Inflammatory macrophage (primary cell): ENCODE results near the gene CD93.

Source experiments
- DNase-seq, 2 donors: peaks; one replicate each; pipeline ENCODE4 v3.0.0-alpha.2; 2020 to 2022
- total RNA-seq, 18 experiments: gene quantifications; one replicate each; lab custom pipeline; 2026; ENCODE audit warnings: mixed read lengths in 6 of 18, inconsistent platforms in 2 of 18; lab: John Stamatoyannopoulos, UW

The CD93 gene, protein sequence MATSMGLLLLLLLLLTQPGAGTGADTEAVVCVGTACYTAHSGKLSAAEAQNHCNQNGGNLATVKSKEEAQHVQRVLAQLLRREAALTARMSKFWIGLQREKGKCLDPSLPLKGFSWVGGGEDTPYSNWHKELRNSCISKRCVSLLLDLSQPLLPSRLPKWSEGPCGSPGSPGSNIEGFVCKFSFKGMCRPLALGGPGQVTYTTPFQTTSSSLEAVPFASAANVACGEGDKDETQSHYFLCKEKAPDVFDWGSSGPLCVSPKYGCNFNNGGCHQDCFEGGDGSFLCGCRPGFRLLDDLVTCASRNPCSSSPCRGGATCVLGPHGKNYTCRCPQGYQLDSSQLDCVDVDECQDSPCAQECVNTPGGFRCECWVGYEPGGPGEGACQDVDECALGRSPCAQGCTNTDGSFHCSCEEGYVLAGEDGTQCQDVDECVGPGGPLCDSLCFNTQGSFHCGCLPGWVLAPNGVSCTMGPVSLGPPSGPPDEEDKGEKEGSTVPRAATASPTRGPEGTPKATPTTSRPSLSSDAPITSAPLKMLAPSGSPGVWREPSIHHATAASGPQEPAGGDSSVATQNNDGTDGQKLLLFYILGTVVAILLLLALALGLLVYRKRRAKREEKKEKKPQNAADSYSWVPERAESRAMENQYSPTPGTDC
- 0.88 to 53.5 (median 9.1) reads per million in 18 experiments for total RNA-seq

DNA sequence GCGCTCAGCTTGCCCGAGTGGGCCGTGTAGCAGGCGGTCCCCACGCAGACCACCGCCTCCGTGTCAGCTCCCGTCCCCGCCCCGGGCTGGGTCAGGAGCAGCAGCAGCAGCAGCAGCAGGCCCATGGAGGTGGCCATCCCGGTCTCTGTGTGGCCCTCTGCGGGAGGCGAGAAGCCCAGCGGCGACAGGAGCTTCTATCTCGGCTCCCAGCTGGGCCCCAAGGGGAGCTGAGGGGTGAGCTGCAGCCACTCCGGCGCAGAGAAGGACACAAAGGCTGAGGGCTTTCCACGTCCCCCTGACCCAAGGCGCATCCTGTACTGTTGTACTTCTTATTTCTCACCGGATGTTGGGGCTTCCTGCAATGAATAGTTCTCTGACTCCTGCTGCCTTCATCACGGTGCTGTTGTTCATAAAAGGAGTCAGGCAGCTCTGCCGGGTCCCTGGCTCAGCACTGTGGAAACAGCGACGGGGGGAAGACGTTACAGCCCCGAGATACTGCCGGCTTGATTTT lies at the start of gene CD93:
CD93 (minus strand) TSS at position 269 of the 511 bp plus-strand sequence; CDS start at position 137, 132 bp downstream.
- DNase-seq = peak in 1 of 2 donors; percentile 26

DNA sequence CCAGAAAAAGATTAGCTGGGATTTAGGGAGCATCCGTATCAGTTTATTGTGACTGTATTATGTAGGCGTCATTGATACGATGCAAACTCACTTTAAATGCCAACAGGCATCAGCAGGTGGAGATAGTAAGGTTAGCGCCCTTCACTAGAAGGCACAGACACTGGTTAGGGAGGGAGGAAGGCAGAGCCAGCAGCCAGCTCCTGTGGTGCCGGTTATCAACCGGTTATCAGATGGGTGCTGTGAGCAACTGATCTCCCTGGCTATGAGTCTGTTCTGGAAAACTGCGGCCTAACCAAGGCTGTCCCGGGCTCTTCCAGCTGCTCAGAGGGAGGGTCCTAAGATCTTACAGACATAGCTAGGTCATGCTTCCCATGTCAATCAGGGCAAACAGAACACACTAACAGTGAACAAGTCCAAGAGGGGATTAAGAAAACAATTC lies 47.5 kb upstream of the CD93 start:
- DNase-seq = no peak

DNA sequence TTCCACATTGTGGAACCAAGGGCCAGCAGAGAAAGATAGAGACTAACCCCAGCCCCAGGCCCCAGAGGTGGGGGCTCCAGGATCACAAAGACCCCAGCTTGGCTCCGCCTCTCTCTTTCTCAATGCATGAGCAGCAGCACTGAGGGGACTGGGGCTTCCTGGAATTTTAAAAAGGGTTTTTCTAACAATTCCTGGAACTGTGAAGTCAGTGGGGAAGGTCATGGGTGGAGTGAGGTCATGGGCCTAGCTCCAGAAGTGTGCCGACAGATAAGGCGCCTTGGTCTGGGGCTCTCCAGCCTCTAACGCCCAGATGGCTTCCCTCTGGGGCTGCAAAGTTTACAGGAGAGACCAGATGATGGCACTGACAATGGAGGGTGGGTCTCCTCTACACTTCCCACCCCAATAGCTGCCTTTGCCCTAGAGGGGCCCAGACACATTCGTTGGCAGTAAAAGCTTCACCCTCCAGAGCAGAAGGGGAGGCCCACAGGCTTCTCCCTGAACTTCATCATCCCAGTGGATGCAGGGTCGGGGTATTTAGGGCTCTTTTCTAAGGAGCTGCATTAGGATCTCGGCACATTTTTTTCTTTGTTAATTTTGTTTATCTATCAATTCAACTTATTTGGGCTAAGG lies 46.9 kb upstream of the CD93 start:
- peak; percentile 75 to 79 for DNase-seq

DNA sequence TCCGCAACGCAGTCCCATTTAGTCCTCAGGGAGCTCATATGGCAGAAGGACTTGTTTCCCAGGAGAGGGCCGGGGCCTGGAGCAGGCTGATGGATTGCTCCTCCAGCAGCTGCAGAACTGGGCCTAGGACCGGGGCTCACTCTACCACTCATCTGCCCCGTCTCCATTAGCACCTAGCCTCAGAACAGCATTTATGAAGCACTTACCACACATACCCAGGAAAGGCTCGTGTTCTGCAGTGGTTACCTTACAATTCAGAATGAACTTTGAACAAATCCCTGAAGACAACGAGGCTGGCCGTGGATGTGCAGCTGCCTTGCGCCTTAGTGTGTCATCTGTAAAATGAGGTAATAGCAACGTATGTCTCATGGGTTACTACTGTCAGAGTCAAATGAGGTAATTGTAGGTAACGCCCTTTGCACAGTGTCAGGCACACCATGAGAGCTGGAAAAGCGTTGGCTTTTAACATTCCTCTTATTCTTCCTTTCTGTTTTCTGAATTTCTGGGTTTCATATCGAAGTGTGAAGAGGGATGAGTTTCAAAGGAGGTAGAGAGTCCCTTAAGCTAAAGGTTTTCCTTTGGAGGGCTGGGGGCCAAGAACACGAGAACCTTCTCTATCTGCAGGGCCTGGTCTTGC lies 46.3 kb upstream of the CD93 start:
- DNase-seq = peak; percentile 76 to 79

DNA sequence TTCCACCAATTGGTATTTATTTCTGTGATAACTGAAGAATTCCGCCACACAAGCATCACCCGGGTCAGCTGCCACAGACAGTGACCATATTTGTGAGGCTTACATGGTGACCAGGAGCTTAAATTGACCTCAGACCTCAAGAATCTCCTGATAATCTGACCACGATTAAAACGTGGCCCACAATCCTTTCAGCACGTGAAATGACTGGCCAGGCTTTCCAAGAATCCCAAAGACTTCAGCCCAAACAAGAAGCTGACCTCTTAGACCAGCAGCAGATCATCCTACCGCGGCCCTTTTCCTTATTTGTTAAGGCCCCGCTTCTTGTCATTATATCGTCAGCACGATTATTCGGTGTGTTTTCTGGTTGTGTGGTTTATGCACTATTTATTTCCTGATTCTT lies 45.6 kb upstream of the CD93 start:
- DNase-seq = no peak

DNA sequence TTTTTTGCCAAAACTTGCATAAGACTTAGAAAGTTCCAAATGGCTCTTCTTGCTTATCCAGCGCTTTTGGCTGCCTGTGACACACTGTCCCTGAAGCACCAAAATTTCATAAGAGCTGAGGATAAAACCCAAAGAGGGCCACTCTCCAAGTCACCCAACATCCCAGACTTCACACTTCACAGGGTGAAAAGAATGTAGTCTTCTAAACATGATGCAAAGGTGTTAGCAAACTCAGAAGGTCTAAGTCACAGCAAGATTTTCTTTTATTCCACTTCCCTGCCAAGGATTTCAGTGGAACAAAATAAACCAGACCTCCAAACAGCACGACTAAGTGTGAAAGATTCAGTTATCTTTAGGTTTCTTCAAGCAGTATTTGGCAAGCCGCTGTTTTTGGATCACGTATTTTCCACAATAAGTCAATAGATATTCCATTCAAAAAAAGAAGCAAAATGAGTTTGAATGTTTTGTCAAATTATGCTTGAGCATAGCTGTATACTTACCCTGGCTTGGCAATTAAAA lies 44.6 kb upstream of the CD93 start:
- DNase-seq = no peak

DNA sequence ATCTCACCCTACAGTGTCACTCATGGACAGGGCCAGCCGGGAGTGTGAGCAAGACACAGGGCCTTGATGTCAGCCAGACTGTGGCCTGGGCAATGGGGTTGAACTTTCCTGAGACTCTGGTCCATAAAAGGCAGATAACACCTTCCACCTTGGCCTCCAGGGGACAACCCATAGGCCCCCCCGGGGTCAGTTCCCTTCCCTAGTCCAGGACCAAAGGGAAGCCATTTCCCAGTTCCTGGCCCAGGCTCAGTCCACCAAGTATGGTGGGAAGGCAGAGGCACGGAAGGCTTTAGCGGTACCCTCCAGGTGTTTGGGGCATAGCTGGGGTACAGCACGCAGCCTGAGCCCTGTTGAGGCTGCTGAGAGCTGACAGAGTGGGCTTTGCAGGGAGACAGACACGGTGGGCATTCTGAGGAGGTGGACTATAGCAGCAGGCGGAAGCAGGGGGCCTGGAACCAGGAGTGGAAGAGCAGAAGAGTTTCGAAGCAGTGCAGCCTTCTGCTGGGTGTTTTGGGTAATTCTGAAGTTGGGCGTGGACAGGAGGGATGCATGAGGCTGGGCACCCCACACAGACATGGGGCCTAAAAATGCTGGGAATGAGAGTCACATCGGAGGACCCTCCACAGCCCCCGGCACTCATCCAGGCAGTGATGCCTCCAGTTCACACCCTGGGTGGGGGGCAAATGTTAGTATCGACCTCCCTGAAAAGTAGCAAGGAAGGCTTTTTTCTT lies 43.9 kb upstream of the CD93 start:
- no peak for DNase-seq

DNA sequence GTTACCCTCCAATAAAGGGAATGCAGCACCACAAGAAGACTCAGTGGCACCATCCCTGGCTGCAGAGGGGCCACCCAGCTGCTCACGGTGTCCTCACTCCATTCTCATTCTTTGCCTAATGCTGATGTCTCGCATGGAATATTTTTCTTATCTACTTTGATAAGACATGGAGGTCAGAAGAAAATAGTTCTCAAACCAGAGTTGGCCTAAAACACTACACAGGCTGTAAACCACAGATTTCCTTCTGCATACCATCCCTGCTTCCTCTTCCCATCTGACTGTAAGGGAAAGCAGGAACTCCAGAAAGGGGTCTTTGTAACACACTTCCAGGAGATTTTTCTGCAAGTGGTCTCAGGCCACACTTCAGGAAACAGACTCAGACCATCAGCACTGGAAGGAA lies 43.1 kb upstream of the CD93 start:
- DNase-seq = peak; percentile 18 to 45

DNA sequence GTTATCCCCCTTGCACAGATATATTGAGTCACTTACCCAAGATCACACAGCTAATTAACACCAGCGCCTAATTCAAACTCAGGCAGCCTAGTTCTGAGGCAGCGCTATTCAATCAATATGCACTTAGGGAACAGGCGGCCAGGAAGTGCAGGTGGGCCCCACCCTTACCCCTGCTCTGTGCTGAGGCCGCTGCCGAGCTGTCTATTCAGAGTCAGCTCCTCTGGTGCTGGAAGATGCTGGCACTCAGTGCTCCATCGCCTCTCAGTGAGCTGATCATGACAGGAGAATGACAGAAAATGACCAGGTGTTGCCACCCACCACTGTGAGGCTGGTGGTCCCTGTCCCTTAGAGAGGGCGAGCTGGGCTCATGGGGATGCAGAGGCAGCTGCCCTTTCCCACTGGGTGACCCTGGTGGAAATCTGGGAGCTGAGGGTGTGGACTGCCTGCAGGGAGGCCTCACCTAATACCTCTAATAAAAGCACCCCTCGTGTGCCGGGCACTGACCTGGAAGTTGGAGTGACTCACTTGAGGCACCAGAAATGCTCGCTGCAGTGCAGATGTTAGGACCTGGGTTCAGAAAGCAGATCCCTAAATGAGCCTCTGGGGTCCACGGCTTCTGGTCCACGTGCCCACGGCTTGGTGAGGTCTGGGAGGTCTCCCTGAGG lies 42.5 kb upstream of the CD93 start:
- DNase-seq = no peak

DNA sequence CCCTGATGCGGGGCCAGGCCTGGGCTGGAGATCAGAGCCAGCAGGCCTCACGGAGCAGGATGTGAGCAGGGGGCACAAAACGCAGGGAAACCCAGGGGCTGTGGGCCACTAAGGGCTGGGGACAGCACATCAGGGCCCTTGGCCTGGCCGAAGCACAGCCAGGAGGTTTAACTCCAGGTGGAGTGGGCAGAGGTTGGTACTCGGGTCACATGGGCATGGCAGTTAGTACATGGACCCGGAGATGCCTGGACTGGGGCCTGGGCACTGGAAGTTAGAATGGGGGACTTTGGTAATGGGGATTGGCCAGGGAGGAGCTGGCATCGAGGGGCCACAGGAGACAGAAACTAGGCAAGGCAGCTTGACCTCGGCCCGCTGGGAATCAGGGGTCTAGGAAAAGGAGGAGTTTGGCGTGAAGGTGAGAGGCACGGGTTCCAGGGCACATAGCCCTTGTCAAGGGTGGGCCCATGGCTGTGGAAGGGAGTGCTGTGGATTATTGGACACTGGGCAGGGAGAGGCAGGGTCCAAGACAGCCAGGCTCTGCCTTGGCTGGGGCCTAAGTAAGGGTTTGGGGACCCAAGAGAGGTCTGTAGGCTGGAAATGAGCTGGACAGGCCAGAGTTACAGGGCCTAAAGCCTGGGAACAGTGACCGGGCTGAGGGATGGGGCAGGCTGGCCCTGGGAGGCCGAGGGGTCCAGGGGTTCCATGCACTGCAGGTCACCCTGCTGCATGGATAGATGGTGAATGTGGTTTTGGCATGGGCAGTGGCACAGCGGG lies 41.6 kb upstream of the CD93 start:
- DNase-seq = no peak

DNA sequence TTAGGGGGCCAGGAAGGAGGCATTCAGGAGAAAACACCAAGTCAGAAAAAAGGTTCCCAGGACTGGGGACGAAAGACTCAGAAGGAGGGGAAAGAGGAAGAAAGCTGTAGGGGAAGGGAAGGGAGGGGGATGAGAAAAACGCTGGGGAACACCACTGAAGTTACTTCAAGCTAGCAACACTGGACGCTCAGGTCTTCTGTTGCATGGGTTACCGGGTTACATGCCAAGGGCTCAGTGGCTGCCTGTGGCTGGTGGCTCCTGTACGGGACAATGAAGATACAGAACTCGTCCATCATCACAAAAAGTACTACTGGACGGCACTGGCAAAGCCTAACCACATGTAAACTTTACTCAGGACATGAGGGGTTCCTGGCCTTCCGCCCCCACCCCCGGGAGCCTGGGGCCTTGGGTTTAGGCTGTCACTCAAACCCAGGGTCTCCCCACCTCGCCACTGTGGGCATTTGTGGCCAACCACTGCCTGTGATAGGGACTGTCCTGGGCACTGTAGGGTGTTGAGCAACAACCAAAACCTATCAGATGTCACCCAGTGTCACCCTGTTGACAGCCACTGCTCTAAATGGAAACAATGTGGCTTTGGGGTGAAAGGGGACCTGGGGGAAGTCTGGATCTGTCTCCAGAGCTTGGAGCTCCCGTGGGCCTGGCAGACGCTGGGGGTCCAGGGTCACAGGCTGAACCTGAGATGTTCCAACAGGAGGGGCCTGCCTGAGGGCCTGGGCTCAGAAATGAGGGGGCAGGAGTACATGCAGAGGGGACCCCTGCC lies 40.3 kb upstream of the CD93 start:
- peak; percentile 48 to 54 for DNase-seq

DNA sequence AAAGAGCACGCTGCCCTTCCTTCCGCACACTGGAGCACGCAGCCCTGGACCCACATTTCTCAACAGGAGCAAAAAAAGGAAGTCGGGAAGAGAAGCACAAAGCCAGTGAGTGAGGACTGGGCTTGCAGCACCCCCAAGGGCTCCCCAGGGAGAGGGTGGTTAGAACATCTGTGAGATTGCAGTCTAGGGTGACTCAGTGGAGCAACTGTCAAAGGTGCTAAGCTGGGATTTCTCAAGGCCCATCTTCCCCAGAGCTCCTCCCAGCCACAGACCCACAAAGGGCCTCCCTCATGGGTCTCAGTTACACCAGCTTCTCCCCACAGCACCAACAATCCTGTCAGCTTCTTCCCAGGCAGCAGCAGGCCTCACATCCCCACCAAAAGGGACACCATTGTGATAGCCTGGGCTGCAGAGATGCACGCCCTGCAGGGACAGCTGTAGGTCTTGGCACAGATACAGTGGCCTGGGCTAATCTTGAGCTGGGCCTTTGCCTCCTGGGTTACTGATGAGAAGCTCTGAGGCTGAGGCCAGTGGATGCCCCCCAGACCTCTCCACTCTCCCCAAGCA lies 39.6 kb upstream of the CD93 start:
- peak; percentile 91 to 93 for DNase-seq

DNA sequence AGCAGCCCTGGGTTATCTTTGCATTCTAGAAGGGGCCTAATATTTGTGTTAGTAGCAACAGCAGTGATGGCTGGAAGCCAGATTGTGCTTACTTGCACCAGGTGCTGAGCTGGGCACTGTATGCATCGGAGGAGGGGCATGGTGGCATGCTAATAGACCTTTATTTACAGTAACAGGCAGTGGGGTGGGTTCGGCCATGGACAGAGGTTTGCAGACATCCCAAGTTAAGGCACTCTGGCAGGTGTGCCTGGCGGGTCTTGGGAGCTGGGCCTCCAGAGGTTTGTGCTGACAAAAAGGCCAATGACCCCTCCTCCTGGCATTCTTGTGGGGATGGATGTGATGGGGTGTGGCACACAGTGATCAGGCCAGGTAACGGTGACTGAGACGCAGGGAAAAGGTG lies 39.0 kb upstream of the CD93 start:
- DNase-seq = no peak

DNA sequence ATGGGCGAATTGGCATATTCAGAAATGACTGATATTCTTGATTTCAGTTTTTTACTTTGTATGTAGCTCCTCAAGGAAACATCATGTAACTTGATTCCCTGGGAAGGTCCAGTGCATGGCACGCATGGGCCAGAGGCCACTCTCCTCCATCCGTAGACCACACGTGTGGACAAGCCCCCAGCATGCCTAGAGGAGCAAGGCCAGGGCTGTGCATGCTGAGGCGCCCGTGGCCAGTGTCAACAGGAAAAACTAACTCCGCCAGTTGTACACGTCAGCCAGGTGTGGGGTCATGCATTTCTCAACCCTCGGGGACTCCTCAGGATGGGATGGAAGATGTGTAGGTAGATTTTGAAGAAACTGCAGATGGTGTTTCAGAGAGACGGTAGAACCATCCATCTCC lies 37.8 kb upstream of the CD93 start:
- DNase-seq = no peak

DNA sequence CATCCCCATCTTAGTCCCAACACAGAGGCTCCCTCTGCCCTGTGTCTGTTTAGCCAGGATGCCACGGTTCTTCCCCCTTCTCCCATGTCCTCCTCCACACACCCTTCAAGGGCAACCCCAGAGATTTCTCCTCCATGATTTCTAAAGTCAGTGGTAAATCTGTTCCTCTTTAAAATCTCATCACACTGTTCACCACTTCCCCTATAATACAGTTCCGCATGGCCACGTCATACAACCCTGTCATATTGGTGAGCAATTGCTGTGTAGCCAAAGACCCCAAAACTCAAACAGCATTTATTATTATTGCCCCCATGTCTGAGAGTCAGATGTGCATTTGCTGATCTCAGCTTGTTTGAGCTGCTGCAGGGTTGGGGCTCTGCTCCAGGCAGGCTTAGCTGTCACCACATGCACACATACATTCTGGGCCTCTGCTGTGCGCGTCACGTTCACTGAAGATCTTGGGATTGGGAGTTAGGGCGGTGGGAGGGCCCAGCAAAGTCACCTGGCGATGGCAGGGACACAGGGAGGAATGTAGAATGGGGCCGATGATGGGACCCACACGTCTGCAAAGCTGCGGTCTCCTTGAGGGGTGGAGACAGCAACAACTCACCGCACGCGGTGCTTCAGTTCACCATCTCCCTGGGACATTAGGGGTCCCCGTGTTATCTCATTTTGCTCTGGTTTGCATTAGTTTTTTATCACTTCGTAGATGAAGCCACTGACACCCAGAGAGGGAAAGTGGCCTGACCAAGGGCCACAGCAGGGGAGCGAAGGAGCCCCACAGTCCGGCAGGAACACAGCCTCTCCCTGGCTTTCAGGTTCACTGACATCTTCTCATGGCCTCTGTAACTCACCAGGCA lies 36.9 kb upstream of the CD93 start:
- no peak for DNase-seq

DNA sequence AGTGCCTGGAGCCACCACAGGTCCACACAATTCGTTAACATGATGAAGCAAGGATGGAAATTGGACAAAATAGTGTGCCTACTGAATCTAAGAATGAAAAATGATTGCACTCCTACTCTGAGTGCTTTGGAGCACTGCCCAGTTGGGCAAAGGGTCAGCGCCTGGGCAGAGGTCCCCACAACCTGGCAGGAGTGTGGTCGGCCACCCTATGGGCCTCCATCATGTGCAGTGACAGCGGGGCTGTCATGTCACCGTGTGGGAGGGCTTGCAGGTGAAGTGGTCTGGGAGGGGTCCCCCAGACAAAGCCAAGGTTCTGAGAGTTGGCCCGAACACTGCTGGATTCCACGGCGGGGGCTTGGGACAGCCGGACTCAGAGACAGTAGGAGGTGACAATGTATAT lies 36.2 kb upstream of the CD93 start:
- no peak for DNase-seq

DNA sequence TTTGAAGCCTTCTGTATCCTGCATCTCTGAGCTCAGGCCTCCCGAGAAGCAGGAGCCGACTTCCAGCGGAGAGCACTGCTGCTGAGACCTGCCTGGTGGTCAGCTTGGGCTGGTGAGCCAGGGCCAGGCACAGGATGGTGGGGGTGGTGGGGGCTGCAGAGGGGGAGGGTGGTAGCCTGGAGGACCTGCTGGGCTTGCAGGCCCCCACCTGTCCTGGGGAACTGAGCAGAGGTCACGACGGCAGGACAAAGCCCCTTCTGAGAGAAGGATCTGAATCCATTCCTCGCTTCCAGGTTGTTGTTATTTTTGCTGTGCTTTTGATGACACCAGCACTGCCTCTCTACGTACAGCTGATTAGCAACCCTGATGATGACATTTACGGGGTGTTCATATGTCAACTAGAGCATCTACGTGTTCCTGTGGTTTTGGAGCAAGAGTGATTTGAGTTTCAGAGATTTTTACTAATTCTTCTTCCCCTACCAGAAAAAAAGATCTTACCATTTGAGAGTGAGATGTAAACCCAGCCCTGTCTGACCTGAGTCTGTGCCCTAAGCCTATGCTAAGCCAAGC lies 35.7 kb upstream of the CD93 start:
- DNase-seq = no peak
